ENCODE results near the gene NFIA.

Gene NFIA

DNA sequence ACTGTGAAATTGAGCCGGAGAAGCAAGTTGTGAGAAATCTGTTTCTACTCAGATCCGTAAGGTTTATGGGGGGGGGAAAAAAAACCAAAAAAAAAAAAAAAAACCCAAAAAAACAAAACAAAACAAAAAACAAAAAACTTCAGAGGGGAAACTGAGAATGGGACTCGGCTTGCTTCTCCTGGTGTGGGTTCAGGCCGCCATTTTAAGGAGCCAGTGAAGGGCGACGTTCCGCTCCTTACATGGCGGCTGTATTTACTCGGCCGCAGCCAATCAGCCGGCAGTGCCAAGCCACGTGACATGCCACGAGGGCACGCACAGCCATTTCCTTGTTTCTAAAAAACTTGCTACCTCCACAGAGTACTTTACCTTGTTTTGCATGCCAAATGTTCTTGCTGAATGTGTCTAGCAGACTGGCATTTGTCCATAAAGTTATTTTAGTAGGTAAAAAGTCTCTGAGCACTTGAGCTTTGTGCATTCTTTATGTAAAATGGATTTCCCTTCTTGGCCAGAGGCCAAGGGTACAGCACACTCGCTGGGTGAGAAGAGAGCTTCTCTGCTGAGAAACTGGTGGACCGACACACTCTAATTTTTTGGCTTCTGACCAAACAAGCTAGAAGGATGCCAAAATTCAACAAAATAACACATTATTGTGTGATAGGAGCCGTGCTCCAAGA lies 101.8 kb downstream of the NFIA start:
- peak overlapping the region; percentile 3 for H3K4me3 ChIP-seq (ENCODE audit: low read depth, low read length)
- DNase-seq (ENCODE audit: low read depth, low spot score) = peak; percentile 93
- in situ Hi-C loops (cut with HindIII; ENCODE audit: low sequenced_read_pairs) = no loop called here
- no peak for TF ChIP-seq CTCF (IDR thresholded peaks at IDR 0.05; ENCODE audit: low read depth, low read length)

GRCh38 chr1:61184714-61185106 lies 102.3 kb downstream of the NFIA start:
- DNase-seq (ENCODE audit: low read depth, low spot score) = no peak
- no peak overlapping the region for H3K4me3 ChIP-seq (ENCODE audit: low read depth, low read length)
- in situ Hi-C loops (cut with HindIII; ENCODE audit: low sequenced_read_pairs) = no loop called here
- TF ChIP-seq CTCF (IDR thresholded peaks at IDR 0.05; ENCODE audit: low read depth, low read length) = no peak

- H3K4me3 ChIP-seq (ENCODE audit: low read depth, low read length) = no peak overlapping the region
- in situ Hi-C loops (cut with HindIII; ENCODE audit: low sequenced_read_pairs) = no loop called here
- no peak for DNase-seq (ENCODE audit: low read depth, low spot score)
- no peak for TF ChIP-seq CTCF (IDR thresholded peaks at IDR 0.05; ENCODE audit: low read depth, low read length)
Observed at GRCh38 chr1:61186753-61187152, 104.4 kb downstream of the NFIA start.

DNA sequence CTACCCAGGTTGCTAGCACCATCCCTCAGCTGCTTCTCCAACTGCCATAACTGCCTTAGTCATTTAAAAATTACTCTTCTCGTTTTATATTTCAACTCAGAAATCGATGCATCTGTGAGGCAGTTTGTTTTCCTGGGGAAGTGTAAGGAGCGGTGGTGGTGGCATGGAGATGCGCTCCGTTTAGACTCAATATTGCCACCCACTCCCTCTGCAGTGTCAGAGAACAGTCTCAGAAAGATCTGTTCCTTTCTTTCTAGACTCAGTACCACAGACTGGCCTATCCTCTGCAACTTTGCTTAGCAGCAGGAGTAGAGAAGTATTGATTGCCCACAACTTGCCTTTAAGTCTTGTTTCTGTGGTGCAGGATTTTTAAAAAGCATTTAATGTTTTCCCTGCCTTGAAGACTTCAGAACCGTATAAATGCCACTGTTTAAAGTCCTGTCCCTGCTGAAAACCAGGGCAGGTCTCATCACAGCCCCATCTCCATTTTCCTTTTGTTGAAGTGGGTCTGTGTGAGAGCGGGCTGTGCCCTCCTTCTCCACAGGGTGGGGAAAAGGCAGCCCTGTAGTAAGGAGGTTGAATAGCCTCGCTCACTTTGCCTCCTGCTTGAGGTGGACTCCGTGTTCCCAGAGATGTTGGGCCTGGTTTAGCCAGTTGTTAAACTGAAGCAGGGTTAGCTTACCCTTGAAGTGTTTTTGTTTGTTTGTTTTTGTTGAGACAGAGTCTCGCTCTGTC lies 105.2 kb downstream of the NFIA start:
- TF ChIP-seq CTCF (IDR thresholded peaks at IDR 0.05; ENCODE audit: low read depth, low read length) = no peak
- DNase-seq (ENCODE audit: low read depth, low spot score) = no peak
- in situ Hi-C loops (cut with HindIII; ENCODE audit: low sequenced_read_pairs) = no loop called here
- H3K4me3 ChIP-seq (ENCODE audit: low read depth, low read length) = no peak overlapping the region

- no peak overlapping the region for H3K4me3 ChIP-seq (ENCODE audit: low read depth, low read length)
- in situ Hi-C loops (cut with HindIII; ENCODE audit: low sequenced_read_pairs) = no loop called here
- TF ChIP-seq CTCF (IDR thresholded peaks at IDR 0.05; ENCODE audit: low read depth, low read length) = no peak
- DNase-seq (ENCODE audit: low read depth, low spot score) = no peak
Observed at GRCh38 chr1:61190153-61190552, 107.8 kb downstream of the NFIA start.

DNA sequence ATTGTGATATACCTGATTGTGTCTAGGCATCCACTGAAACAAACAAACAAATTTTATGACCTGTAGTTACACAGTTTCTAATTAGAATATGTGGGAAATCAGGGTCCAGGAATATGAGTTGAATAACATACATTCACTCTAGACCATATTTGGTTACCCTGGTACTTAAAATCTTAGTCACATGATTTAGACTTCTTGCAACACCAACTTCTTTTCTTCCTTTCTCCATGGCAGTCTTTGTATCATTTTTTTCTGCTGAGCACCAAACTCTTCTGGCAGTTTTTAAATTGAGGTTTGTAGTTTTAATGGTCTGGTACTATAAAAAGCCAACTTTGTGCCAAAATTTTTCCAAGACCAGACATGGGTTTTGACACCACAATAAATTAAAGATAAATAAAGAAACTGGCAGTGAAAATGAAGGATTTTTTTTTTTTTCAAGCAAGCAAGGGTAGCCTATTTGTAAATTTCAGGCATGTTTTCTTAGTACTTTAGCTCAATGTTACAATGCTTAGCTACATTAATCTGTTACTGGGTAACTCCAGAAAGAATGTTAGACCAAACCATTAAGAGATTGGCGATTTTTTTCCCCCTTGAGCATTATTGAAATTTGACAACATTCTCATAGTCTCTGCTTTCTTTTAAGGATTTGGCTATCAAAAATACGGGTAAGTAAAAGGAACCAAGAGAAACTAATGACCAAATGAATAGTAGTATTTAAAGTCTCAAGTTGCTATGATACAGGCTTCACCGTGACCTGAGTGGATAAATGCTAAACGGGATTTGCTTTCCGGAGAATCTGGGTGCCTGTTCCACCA lies 108.5 kb downstream of the NFIA start:
- no peak for TF ChIP-seq CTCF (IDR thresholded peaks at IDR 0.05; ENCODE audit: low read depth, low read length)
- in situ Hi-C loops (cut with HindIII; ENCODE audit: low sequenced_read_pairs) = no loop called here
- no peak overlapping the region for H3K4me3 ChIP-seq (ENCODE audit: low read depth, low read length)
- DNase-seq (ENCODE audit: low read depth, low spot score) = no peak

Measured in astrocyte of the spinal cord (primary cell).